ENCODE measurements around the gene PLAA. TPM values are rescaled to one million over a fixed set of nuclear protein-coding genes. Genes with fewer than 3 reads are reported as not detected.
"Not testable (repeated sequence)": the region's sequence is repeated elsewhere in the genome, so short reads cannot be mapped to it uniquely, and the experiment has no call there.

Gene PLAA
- total RNA-seq, 1 donor from 2014 or later = 34.8 TPM

GRCh38 chr9:26892251-26893029 is 54.6 kb downstream of the PLAA start, which contains the start of gene CAAP1:
Gene CAAP1 (minus strand): TSS chr9:26892802. CDS start chr9:26892715, 87 bp downstream.
- no peaks in the 10 kb centered on the region for H3K36me3 ChIP-seq (ENCODE audit: control insufficient read depth, insufficient read depth, low read length)
- peak; percentile 54 for TF ChIP-seq CTCF (IDR thresholded peaks at IDR 0.05; ENCODE audit: insufficient read depth, low read length, poor library complexity, severe bottlenecking)
- no peaks in the 10 kb centered on the region for H3K27me3 ChIP-seq (ENCODE audit: control insufficient read depth, insufficient read depth, low read length)
- peak; percentile 70 for DNase-seq (ENCODE audit: low read depth)
- peak within 1 kb of the TSS; percentile 92 for H3K4me3 ChIP-seq (ENCODE audit: low read depth, low read length)

GRCh38 chr9:26891726-26892125 is 55.3 kb downstream of the PLAA start:
- Histone ChIP-seq H3K36me3 (ENCODE audit: control insufficient read depth, insufficient read depth, low read length) (no peaks in the 10 kb centered on the region), H3K4me3 (ENCODE audit: low read depth, low read length) (peak overlapping the region; percentile 92), H3K27me3 (ENCODE audit: control insufficient read depth, insufficient read depth, low read length) (no peaks in the 10 kb centered on the region)
- TF ChIP-seq CTCF (IDR thresholded peaks at IDR 0.05; ENCODE audit: insufficient read depth, low read length, poor library complexity, severe bottlenecking) = no peak
- DNase-seq (ENCODE audit: low read depth) = no peak

- Histone ChIP-seq H3K36me3 (ENCODE audit: control insufficient read depth, insufficient read depth, low read length) (no peaks in the 10 kb centered on the region), H3K4me3 (ENCODE audit: low read depth, low read length) (no peak overlapping the region), H3K27me3 (ENCODE audit: control insufficient read depth, insufficient read depth, low read length) (no peaks in the 10 kb centered on the region)
- TF ChIP-seq CTCF (IDR thresholded peaks at IDR 0.05; ENCODE audit: insufficient read depth, low read length, poor library complexity, severe bottlenecking) = no peak
- DNase-seq (ENCODE audit: low read depth) = no peak
Measured at GRCh38 chr9:26888271-26888670, 58.8 kb downstream of the PLAA start.

GRCh38 chr9:26882154-26882553 is 64.9 kb downstream of the PLAA start:
- Histone ChIP-seq H3K4me3 (ENCODE audit: low read depth, low read length) (no peak overlapping the region), H3K36me3 (ENCODE audit: control insufficient read depth, insufficient read depth, low read length) (peaks cover 5% of the 10 kb centered on the region), H3K27me3 (ENCODE audit: control insufficient read depth, insufficient read depth, low read length) (no peaks in the 10 kb centered on the region)
- no peak for TF ChIP-seq CTCF (IDR thresholded peaks at IDR 0.05; ENCODE audit: insufficient read depth, low read length, poor library complexity, severe bottlenecking)
- no peak for DNase-seq (ENCODE audit: low read depth)

GRCh38 chr9:26880262-26880661 is 66.8 kb downstream of the PLAA start:
- no peaks in the 10 kb centered on the region for H3K27me3 ChIP-seq (ENCODE audit: control insufficient read depth, insufficient read depth, low read length)
- DNase-seq (ENCODE audit: low read depth) = no peak
- peaks cover 5% of the 10 kb centered on the region for H3K36me3 ChIP-seq (ENCODE audit: control insufficient read depth, insufficient read depth, low read length)
- H3K4me3 ChIP-seq (ENCODE audit: low read depth, low read length) = no peak overlapping the region
- TF ChIP-seq CTCF (IDR thresholded peaks at IDR 0.05; ENCODE audit: insufficient read depth, low read length, poor library complexity, severe bottlenecking) = no peak

GRCh38 chr9:26875155-26875554 is 71.9 kb downstream of the PLAA start:
- H3K36me3 ChIP-seq (ENCODE audit: control insufficient read depth, insufficient read depth, low read length); H3K27me3 ChIP-seq (ENCODE audit: control insufficient read depth, insufficient read depth, low read length); H3K4me3 ChIP-seq (ENCODE audit: low read depth, low read length); DNase-seq (ENCODE audit: low read depth): not testable (repeated sequence)

All from kidney epithelial cell (primary cell).